Thyroid gland (tissue), 4 donors: Measurements from ENCODE around the gene ZNF487.

ENCODE experiments used
- POLR2A ChIP-seq, 2 donors: fragments of 450-650 bp; IDR thresholded peaks; one replicate each; pipeline ENCODE4 v1.6.1; 2017; ENCODE audit warnings: antibody characterized with exemption in 2 of 2, mild to moderate bottlenecking in 2 of 2, moderate library complexity in 1 of 2
- TF ChIP-seq, protein P1 (sequence below), 6 experiments: fragments of 200-600 bp in 3 of 6; fragments of 450-650 bp in 3 of 6; sonication (generic) in 3 of 6; IDR thresholded peaks; one replicate each; pipeline ENCODE4 v1.5.1; 2016 to 2019; ENCODE audit warnings: antibody characterized with exemption in 6 of 6, mild to moderate bottlenecking in 2 of 6, inconsistent platforms in 1 of 6, moderate library complexity in 1 of 6

DNA sequence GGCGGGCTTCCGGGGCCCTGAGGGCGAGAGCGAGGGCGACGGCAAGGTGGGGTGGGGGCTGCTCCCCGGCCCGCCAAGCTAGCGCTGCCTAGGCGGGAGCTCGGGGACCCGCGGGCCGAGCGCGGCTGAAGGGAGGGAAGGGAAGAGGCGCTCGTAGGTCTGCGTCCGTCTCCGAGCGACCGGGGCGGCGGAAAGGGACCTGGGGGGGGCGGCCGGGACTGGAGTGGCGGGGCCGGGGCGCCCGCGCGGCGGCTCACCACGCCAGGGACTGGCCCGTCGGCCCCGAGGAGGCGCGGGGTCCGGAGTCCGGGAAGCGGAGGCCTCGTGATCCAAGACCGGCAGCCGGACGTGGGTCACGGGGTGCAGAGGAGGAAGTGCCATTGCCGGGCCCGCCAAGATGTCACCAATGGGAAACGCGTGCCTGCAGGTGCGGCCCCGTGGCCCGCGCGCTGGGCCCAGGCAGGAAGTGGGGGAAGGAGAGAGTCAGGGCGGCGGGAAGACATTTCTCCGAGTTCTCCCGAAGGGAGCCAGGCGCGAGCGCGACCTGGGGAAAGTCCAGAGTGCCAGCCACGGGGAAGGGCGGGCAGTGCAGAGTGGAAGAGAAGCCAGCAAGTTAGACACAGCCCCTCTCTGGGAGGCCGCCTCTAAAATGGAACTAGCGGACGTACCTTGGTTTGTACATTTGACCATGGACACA, 39.8 kb upstream of the ZNF487 start:
- TF ChIP-seq, protein P1, sequence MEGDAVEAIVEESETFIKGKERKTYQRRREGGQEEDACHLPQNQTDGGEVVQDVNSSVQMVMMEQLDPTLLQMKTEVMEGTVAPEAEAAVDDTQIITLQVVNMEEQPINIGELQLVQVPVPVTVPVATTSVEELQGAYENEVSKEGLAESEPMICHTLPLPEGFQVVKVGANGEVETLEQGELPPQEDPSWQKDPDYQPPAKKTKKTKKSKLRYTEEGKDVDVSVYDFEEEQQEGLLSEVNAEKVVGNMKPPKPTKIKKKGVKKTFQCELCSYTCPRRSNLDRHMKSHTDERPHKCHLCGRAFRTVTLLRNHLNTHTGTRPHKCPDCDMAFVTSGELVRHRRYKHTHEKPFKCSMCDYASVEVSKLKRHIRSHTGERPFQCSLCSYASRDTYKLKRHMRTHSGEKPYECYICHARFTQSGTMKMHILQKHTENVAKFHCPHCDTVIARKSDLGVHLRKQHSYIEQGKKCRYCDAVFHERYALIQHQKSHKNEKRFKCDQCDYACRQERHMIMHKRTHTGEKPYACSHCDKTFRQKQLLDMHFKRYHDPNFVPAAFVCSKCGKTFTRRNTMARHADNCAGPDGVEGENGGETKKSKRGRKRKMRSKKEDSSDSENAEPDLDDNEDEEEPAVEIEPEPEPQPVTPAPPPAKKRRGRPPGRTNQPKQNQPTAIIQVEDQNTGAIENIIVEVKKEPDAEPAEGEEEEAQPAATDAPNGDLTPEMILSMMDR (IDR thresholded peaks at IDR 0.05): no peak
- peak; percentile 60 to 69 for TF ChIP-seq POLR2A (IDR thresholded peaks at IDR 0.05)
